Urothelium cell line (cell line): ENCODE data around the gene EXOSC2.
"Not testable (repeated sequence)": the region's sequence is repeated elsewhere in the genome, so short reads cannot be mapped to it uniquely, and the experiment has no call there.

ENCODE experiments used
- DNase-seq: peaks from one replicate; pipeline ENCODE4 v3.0.0; 2011; ENCODE audit warnings: low spot score, mixed read lengths
- FAIRE-seq: peaks from 2 replicates; lab custom pipeline; 2011; peaks lifted over from hg19 to GRCh38; lab: Jason Lieb, UNC

EXOSC2 gene

GRCh38 chr9:130666393-130667119, 27.0 kb upstream of the EXOSC2 start:
- no peak for FAIRE-seq

GRCh38 chr9:130667120-130667435, 26.5 kb upstream of the EXOSC2 start:
- DNase-seq = no peak
- FAIRE-seq = no peak

More at GRCh38 chr9:130666393-130667119, 27.0 kb upstream of the EXOSC2 start:
- no peak for DNase-seq

DNA sequence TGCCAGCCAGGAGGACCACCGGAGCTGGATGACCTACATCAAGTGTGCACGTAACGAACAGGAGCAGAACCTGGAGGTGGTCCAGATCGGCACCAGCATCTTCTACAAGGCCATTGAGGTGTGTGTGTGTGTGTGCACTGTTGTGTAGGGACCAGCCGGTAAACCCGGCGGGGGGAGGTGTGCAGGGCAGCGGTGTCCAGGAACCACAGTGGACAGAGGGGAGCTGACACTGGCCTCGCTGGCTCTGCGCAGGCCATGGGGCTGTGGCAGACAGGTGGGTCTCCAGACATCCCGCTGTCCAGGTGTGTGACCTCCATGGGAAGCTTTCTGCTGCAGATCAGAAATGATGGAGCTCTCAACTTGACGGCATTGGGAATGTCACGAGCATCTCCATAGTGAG, 25.4 kb upstream of the EXOSC2 start:
- DNase-seq = no peak
- no peak for FAIRE-seq

- DNase-seq (no peak), FAIRE-seq (no peak)
Measured at GRCh38 chr9:130668659-130669058, 24.9 kb upstream of the EXOSC2 start.

GRCh38 chr9:130669965-130670364, 23.6 kb upstream of the EXOSC2 start:
- DNase-seq (no peak), FAIRE-seq (no peak)

GRCh38 chr9:130670644-130671043, 22.9 kb upstream of the EXOSC2 start:
- no peak for DNase-seq
- no peak for FAIRE-seq

- DNase-seq = no peak
- FAIRE-seq = no peak
Measured at GRCh38 chr9:130672466-130672865, 21.1 kb upstream of the EXOSC2 start.

- FAIRE-seq = no peak
- DNase-seq = no peak
Measured at GRCh38 chr9:130672933-130673615, 20.5 kb upstream of the EXOSC2 start.

DNA sequence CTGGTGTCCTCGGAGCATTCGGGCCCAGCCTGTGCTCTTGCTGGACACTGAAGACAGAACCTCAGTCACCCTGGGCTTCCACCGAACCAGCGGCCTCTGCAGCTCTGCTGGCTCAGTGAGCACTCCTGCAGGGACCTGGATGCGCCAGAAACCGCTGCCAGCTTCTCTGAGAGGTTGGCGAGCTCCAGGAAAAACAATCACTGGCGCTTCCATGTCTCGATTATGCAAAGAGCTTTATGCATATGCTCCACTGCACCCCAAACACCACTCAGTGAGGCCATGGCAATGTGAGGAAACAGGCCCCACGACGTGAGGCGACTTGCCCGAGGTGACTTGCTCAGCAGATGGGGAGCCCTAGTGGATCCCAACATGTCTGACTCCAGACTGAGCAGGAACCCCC, 18.2 kb upstream of the EXOSC2 start:
- FAIRE-seq (no peak), DNase-seq (no peak)

DNA sequence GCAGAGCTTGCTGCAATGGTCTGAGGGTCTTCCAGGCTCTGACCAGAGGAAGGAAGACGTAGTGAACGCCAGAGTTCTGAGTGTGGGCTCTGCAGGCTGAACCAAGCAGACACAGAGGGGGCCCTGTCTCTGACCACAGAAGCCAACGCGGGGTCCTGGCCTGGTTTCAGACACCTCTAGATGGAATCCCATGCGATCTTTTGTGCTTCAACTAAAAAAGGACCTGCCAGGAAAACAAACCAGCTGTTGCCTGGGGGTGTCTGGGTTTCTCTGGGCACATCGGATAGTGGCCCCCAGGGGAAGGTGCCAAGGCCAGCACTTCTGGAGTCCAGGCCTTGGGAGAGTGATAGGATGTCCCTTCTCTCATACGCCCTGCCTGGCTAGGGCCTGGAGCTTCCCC, 16.3 kb upstream of the EXOSC2 start:
- FAIRE-seq (no peak), DNase-seq (no peak)

- DNase-seq (peak; percentile 92), FAIRE-seq (peak; percentile 94)
Measured at GRCh38 chr9:130680836-130681768, 12.5 kb upstream of the EXOSC2 start.

GRCh38 chr9:130681769-130682420, 11.7 kb upstream of the EXOSC2 start:
- no peak for DNase-seq
- no peak for FAIRE-seq

DNA sequence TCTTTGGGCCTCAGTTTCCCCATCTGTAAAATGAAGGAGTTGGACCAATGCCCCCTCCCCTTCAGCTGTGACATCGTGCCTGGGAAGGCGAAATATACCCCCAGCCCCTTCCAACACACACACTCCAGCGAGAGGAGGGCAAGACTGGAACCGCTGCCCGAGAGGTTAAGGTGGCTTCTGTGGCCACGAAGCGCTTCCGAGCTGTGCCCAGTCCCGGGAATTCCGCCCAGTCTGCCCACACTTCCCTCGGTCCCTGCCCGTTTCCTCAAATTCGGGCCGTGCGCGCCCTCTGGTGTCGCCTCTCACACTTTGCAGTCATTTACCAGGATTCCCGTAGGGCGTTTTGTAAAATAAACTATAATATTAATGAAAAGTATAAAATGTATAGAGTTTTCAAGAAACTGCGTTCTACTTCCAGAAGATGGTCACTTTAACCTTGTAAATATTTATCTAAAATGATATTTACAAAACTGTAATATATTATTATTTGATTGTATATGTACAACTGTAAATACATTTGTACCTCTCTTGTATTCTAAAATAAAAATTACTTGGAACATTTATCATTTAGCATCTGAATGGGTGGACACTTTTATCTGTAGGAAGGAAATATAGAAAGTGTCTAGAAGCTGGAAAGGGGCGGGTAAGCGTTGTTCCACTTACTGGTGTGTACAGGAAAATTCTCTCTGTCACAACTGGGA, 11.0 kb upstream of the EXOSC2 start:
- FAIRE-seq (no peak), DNase-seq (peak; percentile 86)

DNA sequence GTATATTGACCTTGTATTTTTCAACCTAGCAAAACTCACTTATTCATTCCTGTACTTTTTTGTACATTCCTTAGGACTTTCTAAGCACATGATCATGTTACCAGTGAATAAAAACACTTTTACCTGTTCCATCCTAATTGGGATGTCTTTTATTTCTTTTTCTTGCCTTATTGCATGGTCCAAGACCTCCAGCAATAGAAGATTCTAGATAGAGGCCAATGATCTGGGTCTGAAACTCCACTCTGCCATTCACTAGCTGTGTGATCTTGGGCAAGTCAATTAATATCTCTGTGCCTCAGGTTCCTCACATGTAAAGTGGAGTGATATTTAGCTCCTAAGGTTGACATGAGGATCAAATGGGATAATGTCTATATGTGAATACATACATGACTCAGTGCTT, 8.5 kb upstream of the EXOSC2 start:
- DNase-seq = no peak

DNA sequence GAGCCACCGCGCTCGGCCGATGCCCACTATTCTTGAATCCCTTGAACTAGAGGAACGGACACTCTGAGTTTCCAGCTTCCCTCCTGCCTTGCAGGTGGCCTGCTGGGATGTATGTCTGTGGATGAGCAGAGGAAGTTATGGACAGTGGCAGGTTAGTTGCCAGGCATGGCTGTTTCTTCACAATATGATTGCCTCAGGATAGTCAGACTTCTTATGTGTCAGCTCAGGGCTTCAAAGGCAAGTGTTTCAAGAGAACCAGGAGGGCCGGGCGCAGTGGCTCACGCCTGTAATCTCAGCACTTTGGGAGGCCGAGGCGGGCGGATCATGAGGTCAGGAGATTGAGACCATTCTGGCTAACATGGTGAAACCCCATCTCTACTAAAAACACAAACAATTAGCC, 7.6 kb upstream of the EXOSC2 start:
- FAIRE-seq = not testable (repeated sequence)

More for the DNA sequence above, 8.5 kb upstream of the EXOSC2 start:
- no peak for FAIRE-seq

GRCh38 chr9:130687615-130688014, 6.0 kb upstream of the EXOSC2 start:
- FAIRE-seq (no peak), DNase-seq (no peak)

More for the DNA sequence above, 7.6 kb upstream of the EXOSC2 start:
- DNase-seq = not testable (repeated sequence)

DNA sequence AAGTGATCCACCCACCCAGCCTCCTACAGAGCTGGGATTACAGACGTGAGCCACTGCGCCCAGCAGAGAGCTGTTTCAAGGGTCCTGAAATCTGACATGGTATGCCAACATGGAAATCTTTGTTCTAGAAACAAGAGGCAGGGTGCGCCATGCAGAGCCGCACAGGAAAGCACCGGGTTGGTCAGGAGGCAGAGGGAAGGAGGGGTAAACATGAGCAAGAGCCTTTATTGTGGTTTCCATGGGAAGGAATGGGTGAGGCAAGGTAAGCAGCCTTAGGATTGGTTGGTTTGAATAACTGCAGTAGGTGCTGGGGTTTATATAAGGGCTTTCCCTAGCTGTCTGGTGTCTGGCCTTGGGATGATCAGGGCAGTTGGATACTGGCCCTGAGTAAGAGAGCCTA, 5.5 kb upstream of the EXOSC2 start:
- no peak for FAIRE-seq

GRCh38 chr9:130689572-130689936, 4.0 kb upstream of the EXOSC2 start:
- FAIRE-seq (no peak), DNase-seq (no peak)

More for the DNA sequence above, 5.5 kb upstream of the EXOSC2 start:
- DNase-seq = no peak

DNA sequence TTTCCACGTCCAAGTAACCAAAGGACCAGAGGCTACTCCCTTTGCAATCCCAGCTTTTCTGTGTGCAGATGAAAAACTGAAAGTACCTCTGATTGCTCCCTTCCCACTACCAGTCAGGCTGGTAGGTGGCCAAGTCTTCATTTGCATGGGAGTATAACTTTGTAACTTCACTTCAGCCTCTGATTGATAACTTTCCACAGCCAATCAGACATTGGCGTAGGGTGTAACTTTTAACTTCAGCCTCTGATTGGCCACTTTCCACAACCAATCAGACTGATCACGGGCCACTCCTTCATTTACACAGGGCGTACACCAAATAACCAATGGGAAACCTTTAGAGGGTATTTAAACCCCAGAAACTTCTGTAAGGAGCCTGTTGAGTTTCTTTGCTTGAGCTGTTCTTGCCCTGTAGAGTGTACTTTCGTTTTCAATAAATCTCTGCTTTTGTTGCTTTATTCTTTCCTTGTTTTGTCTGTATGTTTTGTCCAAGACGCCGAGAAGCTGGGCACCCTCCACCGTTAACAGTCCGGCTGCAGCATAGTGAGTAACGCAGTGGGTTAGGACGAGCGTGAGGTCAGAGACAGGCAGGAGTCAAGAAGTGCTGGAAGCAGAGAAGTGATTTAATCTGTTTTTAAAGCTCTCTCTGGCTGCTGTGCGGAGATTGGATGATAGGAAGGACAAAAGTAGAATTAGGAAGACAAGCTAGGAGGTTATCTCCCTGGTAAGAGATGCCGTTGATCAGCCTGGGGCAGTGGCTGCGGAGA, 3.5 kb upstream of the EXOSC2 start:
- FAIRE-seq = no peak
- DNase-seq = peak; percentile 86

DNA sequence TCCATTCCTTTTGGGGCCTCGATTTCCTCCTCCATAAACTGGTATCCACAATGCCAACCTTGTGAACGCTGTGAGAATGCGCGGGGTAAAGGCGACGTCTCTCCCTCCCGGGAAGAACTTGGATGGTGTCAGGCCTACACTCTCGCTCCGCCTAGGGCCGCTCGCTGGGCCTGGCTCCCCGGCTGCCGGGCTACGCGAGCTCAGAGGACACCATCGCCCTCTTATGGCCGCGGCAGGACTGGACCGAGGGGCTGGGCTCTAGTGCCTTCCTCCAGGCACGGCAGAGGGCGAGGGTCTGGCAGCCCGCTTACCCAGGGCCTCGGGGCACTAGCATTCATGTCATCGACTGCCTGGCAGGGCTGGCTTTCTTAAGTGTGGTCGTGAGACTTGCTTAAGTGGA, 1.3 kb upstream of the EXOSC2 start:
- DNase-seq (no peak), FAIRE-seq (no peak)
